NCI-H1417 (cell line): ENCODE results near the gene PLA2G4D.

Source experiments
- DNase-seq, 3 experiments: peaks; one replicate each; lab custom pipeline; 2025; lab: John Stamatoyannopoulos, UW

PLA2G4D gene

GRCh38 chr15:42071717-42072116 lies 22.6 kb downstream of the PLA2G4D start:
- no peak for DNase-seq

GRCh38 chr15:42070976-42071350 lies 23.4 kb downstream of the PLA2G4D start:
- DNase-seq = no peak

- DNase-seq = no peak
These were observed 23.9 kb downstream of the PLA2G4D start for GRCh38 chr15:42070279-42070975.

DNA sequence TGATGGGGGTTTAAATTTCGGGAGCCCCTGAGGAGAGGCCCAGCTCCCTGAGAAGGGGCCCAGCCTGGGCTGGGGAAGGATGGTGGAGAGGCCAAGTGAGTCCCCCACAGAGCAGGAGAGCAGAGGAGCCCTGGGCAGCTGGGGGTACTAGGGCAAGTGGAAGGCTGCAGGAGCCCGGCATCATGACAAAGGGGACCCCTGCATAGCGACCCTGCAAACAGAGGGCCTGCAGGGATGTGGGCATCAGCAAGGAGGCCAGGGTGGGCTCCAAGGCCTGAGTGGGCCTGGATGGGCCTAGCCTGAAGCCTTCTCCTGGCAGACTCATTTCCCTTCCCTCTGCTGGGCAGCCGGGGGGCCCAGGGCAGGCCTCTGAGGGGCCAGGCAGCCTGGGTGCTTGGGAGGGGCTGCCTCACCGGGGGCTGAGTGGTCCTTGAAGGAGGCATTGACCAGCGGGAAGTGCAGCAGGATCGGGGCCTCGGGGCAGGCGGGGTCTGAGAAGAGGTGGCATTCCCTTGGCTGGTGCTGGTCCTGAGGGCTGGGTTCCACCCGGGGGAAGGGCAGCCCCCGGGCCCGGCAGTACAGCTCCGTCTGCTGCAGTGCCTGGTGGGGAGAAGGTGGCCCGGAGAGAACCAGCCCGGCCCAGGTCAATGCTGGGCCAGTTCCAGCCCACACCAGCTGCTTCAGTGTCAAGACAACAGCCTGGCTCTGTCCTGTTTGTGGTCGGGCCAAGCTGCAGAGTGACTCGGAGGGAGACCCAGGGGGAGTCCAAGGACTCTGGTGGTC lies 24.7 kb downstream of the PLA2G4D start:
- no peak for DNase-seq

GRCh38 chr15:42069025-42069424 lies 25.3 kb downstream of the PLA2G4D start:
- DNase-seq = no peak

DNA sequence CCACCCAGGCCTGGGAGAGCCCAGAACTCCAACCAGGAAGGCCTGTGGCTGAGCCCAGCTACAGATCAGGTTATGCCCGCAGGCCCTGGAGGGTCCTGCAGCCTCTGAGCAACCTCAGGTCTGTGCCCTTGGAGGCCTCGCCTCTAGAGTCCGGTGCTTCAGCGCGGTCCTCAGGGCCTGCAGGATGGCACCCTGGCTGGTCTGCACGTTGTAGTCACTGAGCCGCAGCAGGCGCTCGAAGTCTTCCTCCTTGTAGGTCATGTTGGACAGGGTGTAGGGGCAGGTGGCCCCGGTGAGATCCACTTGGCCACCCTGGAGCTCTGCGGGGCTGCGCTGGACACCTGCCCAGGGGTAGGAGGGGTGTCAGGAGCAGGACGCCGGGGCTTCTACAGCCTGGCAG lies 25.8 kb downstream of the PLA2G4D start:
- no peak for DNase-seq

- no peak for DNase-seq
These were observed 27.5 kb downstream of the PLA2G4D start for GRCh38 chr15:42066764-42067415.

DNA sequence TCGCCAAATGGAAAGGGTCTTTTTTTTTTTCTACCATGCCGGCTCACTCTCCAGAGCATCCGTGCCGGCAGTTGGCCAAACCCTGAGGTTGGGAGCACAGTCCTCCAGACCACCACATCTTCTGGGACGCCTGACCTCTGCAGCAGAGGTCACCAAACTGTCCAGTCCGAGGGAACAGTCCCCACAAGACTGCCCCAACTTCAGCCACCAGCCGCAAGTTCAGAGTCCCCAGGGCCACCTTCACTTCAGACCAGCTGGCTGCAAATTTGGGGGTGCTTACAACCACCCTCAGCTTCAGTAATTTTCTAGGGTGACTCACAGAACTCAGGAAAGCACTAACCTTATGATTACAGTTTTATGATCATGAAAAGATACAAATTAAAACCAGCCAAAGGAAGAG lies 28.9 kb downstream of the PLA2G4D start:
- no peak for DNase-seq

GRCh38 chr15:42065033-42065432 lies 29.3 kb downstream of the PLA2G4D start:
- DNase-seq = peak in 1 of 3 experiments; percentile 2

DNA sequence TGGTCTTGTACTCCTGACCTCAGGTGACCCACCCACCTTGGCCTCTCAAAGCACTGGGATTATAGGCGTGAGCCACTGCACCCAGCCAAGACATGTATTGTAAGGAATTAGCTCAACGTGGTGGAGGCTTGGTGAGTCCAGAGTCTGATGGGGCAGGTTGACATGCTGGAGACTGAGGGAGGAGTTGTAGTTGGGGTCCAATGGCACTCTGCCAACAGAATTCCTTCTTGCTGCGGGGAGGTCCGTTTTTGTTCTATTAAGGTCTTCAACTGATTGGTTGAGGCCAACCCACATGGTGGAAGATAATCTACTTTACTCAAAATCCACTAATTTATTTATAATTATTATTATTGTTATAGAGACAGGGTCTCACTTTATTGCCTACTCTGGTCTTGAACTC lies 30.1 kb downstream of the PLA2G4D start:
- no peak for DNase-seq

DNA sequence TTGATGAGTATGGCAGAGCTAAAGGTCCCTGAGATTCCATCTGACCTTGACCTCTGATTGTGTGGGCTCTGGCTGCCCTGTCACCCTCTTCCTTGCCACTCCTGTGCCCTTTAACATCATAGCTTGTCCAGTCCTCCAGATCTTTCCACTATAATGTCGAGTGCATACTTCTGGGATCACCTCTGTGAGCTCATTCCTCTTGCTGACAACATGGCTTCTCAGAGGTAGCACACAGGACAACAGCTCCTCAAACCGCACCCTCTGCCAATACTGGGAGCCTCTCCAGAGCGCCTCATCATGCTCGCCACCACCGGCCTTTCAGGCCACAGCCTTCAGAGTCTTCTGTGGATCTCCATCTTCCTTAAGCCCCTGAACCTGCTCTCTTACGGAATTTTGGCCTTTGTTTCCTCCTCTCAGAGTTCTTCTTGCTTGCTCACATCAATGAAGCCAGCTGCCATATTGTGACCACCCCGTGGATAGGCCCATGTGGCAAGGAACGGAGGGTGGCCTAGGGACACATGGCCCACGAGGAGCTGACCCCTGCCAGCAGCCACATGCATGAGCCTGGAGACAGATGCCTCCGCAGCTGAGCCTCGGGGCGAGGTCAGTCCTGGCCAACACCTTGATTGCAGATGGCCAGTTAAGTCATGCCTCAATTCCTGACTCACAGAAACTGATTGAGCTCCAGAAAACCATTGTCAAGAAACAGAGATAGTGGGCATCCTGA lies 31.1 kb downstream of the PLA2G4D start:
- DNase-seq = no peak

- DNase-seq = no peak
These were observed 32.0 kb downstream of the PLA2G4D start for GRCh38 chr15:42062284-42062806.

GRCh38 chr15:42060797-42061196 lies 33.6 kb downstream of the PLA2G4D start:
- DNase-seq = no peak

DNA sequence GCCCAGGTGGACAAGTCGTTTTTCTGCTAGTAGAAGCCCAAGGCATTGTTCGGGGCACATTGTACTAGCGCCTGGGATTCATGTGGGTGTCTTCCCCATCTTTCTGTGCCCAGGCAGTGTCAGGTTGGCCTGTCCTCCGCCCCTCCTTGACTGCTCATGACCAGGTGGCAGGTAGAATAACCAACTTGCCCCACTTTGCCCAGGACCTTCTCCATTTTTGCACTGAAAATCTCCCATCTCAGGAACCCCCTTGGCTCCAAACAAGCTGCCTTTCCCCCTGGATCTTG lies 33.9 kb downstream of the PLA2G4D start:
- no peak for DNase-seq

DNA sequence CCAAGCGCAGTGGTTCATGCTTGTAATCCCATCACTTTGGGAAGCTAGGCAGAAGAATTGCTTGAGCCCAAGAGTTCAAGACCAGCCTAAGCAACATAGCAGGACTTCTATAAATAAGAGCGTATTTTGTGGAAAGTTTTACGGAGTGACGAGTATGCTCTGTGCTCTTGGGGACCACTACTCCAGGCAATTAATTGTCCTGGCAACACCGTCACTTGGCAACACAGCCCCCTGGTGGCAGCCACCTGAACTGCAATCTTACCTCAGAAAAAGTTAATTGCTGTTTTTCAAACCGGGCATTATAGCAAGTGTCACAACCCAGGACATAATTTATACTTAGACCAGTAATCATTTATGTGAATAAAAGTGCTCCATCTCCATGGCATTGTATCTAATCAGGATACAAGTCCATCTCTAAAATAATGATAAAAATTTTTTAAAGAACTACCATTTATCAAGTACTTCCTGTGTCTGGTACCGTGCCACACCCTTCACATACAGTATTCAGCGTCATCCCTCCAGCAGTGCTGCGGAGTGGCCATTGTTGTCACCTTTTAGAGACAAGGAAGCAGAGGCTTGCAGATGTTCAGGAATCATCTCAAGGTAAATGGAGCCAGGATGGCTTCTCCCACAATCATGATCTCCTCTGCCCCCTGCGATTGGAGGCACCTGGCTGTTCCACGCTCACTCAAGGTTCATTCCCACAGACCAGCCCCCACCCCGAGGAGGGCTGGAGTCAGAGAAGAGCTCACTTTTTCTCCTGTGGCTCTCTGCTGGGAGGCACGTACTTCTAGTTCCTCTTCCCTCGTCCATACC lies 34.5 kb downstream of the PLA2G4D start:
- peak; percentile 24 to 62 (median 33) for DNase-seq

DNA sequence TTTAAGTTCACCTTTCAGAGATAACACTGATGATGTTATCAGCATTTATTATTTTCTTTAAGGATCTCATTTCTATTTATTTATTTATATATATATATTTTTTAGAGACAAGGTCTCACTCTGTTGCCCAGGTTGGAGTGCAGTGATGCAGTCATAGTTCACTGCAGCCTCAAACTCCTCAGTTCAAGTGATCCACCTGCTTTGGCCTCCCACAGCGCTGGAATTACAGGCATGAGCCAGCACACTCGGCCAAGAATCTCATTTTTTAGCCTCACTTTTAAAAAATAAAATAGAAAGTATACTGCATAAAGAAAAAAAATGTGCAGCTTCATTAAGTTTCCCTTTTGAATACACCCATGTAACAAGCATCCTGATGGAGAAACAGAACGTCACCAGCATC lies 35.6 kb downstream of the PLA2G4D start:
- DNase-seq = no peak

DNA sequence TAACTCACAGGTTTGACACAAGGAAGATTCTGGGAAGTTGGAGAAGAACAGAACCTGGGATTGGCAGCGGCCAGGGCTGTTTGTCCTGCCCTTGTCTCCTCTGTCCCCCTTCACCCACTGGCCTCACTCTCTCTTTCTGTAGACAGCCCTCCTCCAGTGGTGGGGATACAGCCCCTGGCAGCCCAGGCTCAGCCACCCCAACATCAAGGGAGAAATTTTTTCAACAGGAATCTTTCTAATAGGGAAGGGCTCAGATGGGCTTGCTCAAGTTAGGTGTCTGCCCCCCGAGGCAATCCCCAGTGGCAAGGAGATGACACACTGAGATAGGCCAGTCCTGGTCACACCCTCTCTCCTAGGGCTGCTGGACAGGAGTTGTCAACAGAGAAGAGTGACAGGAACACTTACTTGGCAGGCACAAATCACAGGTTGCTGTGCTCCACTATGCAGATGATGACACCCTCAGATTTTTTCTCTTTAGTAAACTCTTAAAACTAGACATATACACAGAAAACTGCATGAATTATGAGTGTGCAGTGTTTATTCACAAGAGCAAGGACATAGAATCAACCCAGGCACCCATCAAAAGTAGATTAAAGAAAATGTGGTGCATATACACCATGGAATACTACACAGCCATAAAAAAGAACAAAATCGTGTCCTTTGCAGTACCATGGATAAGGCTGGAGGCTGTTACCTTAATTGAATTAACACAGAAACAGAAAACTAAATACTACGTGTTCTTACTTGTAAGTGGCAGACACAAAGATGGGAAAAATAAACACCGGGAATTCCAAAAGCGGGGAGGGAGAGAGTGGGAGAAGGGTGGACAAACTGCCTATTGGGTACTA lies 36.3 kb downstream of the PLA2G4D start:
- no peak for DNase-seq

DNA sequence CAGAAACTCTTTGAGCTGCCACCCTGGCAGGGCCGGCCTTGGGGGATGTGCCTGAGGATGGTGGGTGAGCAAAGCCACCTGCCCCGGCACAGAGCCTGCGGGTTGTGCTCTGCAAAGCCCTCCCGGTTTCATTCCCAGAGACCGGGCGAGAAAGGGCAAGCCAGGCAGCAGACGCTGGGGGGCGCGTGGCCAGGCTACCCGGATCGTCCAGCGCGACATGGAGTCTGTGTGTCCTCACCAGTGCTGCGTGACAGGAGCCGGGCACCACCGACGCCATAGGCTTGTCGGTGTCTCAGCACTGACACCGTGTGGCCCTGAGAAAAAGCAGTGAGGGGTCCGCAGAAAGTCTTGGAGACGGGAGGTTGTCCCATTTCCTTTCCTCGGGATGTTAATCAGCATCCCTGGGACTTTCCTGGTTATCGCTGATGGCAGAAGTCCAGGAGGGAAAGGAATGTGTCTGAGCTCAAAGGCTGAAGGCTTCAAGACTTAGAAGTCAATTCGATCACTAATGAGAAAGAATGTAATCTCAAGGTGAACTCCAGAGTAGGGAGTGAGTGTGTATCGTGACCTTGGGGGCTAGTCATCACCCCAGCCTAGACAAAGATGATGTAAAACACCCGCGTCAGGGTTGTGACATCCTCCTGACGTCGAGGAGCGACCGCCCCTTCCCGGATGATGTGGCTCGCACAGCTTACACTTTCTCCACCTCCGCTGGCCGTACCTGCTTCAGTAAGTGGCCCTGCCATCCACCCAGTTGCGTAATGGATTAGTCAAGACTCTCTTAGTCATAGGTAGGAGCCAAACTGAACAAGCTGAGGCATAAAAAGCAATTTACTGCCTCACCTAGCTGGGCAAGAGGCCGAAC lies 37.2 kb downstream of the PLA2G4D start:
- DNase-seq = peak; percentile 51 to 83 (median 65)

DNA sequence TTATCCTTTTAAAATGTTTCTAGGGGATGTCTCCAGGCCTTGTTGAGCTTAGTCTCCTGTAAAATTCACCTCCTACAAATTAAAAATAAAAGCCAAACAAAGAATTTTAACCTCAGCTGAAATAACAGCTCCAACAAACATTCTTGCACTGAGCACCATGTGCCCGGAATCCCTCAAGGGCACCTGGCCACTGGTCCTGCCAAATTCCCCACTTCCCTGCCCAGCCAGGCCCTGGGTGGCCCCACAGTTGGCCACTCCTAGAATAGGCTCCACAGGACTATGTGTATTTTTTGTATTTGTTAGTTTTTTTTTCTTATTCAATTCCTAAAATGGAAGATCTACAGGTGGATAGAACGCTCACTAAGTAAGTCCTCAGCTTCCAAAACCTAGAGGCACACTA lies 40.4 kb downstream of the PLA2G4D start:
- no peak for DNase-seq

- DNase-seq = no peak
These were observed 41.4 kb downstream of the PLA2G4D start for GRCh38 chr15:42053010-42053409.
